H1 (cell line): ENCODE results near the gene BAK1. TPM values are rescaled to one million over a fixed set of nuclear protein-coding genes. Genes with fewer than 3 reads are reported as not detected.

Experiments
- CTCF ChIA-PET: fragments of 300-600 bp; sonication (Branson Sonifier 250); formaldehyde crosslinking; loops from one replicate; lab custom pipeline; 2021; ENCODE audit not compliant: partially characterized antibody; lab: Charles Lee
- POLR2A ChIA-PET: fragments of 300-600 bp; sonication (Branson Sonifier 250); formaldehyde crosslinking; loops from one replicate; lab custom pipeline; 2021; ENCODE audit warnings: inconsistent platforms; ENCODE audit not compliant: partially characterized antibody; lab: Charles Lee
- DNase-seq, 2 experiments: peaks; one replicate each; pipeline versions ENCODE4 v3.0.0 to v3.0.0-alpha.2; 2010 to 2022; ENCODE audit warnings: low spot score in 2 of 2, low read depth in 1 of 2, mixed read lengths in 1 of 2
- FAIRE-seq: peaks from 2 replicates; lab custom pipeline; 2011; peaks lifted over from hg19 to GRCh38; lab: Jason Lieb, UNC
- H2AFZ ChIP-seq: 2 replicates; pipeline ENCODE4 v1.8.1; 2012; ENCODE audit warnings: low read length, inconsistent platforms
- H2AK5ac ChIP-seq: 2 replicates; pipeline ENCODE4 v1.6.1; 2013; ENCODE audit warnings: low read depth, low read length
- H2BK120ac ChIP-seq: replicated peaks from 2 replicates; pipeline ENCODE3; 2013; ENCODE audit warnings: low read depth, low read length, inconsistent platforms
- H2BK12ac ChIP-seq: 2 replicates; pipeline ENCODE4 v1.6.1; 2013; ENCODE audit warnings: low read depth, low read length
- H2BK15ac ChIP-seq: 2 replicates; pipeline ENCODE4 v1.6.1; 2013; ENCODE audit warnings: low read length
- H2BK20ac ChIP-seq: 2 replicates; pipeline ENCODE4 v1.6.1; 2013; ENCODE audit warnings: low read length
- H2BK5ac ChIP-seq: 2 replicates; pipeline ENCODE4 v1.6.1; 2013; ENCODE audit warnings: low read depth, low read length
- H3K14ac ChIP-seq: 2 replicates; pipeline ENCODE4 v1.6.1; 2013; ENCODE audit warnings: inconsistent platforms; ENCODE audit not compliant: insufficient read length
- H3K18ac ChIP-seq: 2 replicates; pipeline ENCODE4 v1.6.1; 2013; ENCODE audit warnings: low read length; ENCODE audit errors: extremely low read depth
- H3K23ac ChIP-seq: 2 replicates; pipeline ENCODE4 v1.6.1; 2013; ENCODE audit warnings: inconsistent platforms; ENCODE audit not compliant: insufficient read length
- H3K23me2 ChIP-seq: 2 replicates; pipeline ENCODE4 v1.6.1; 2013; ENCODE audit warnings: low read depth, low read length
- H3K27ac ChIP-seq: 2 replicates; pipeline ENCODE4 v1.6.1; 2011; ENCODE audit warnings: low read depth, low read length, inconsistent platforms
- H3K27me3 ChIP-seq, 4 experiments: replicated peaks in 1 of 4; 1 replicate in 1 of 4; 2 replicates in 3 of 4; pipeline versions ENCODE4 v1.6.1 to v1.8.1; 2011 to 2013; ENCODE audit warnings: low read length in 3 of 4, mild to moderate bottlenecking in 3 of 4, inconsistent platforms in 2 of 4, mixed read lengths in 2 of 4, moderate library complexity in 1 of 4; ENCODE audit not compliant: control insufficient read depth in 3 of 4, insufficient read depth in 3 of 4; ENCODE audit errors: extremely low read depth in 1 of 4
- H3K36me3 ChIP-seq, 4 experiments: 2 replicates each; pipeline versions ENCODE4 v1.6.1 to v1.8.1; 2011 to 2013; ENCODE audit warnings: mild to moderate bottlenecking in 4 of 4, low read length in 3 of 4, moderate library complexity in 2 of 4, control low read depth in 1 of 4, inconsistent platforms in 1 of 4; ENCODE audit not compliant: insufficient read depth in 4 of 4, control insufficient read depth in 2 of 4
- H3K4ac ChIP-seq: replicated peaks from 2 replicates; pipeline ENCODE3; 2013; ENCODE audit warnings: low read length, low read depth, mixed read lengths, inconsistent platforms; ENCODE audit not compliant: insufficient read length
- H3K4me1 ChIP-seq, 4 experiments: replicated peaks in 1 of 4; 1 replicate in 1 of 4; 2 replicates in 3 of 4; pipeline versions ENCODE4 v1.6.1 to v1.8.1; 2011 to 2013; ENCODE audit warnings: low read length in 3 of 4, inconsistent platforms in 2 of 4, mixed read lengths in 1 of 4; ENCODE audit not compliant: insufficient read depth in 4 of 4, control insufficient read depth in 3 of 4
- H3K4me2 ChIP-seq, 2 experiments: 2 replicates each; pipeline versions ENCODE4 v1.6.1 to v1.8.1; 2011 to 2013; ENCODE audit warnings: low read depth in 2 of 2, low read length in 2 of 2, control low read depth in 1 of 2, inconsistent platforms in 1 of 2, mild to moderate bottlenecking in 1 of 2; ENCODE audit not compliant: insufficient read depth in 1 of 2
- H3K4me3 ChIP-seq, 4 experiments: fragments of 200-600, 300-600 bp in 1 of 4; sonication (generic), shearing (Covaris generic), sonication (Bioruptor Twin) in 1 of 4; 2 replicates each; pipeline versions ENCODE4 v1.5.1 to v1.8.1; 2011 to 2016; ENCODE audit warnings: low read length in 4 of 4, low read depth in 3 of 4, control low read depth in 2 of 4, inconsistent platforms in 2 of 4, mild to moderate bottlenecking in 2 of 4, mixed read lengths in 1 of 4, moderate library complexity in 1 of 4; ENCODE audit not compliant: insufficient read depth in 2 of 4; ENCODE audit errors: extremely low read depth in 1 of 4
- H3K56ac ChIP-seq: replicated peaks from 2 replicates; pipeline ENCODE3; 2013; ENCODE audit warnings: low read depth, mild to moderate bottlenecking, mixed read lengths, low read length, inconsistent platforms; ENCODE audit not compliant: insufficient read length
- H3K79me1 ChIP-seq: 2 replicates; pipeline ENCODE4 v1.6.1; 2013; ENCODE audit warnings: low read depth, low read length, control low read depth
- H3K79me2 ChIP-seq, 2 experiments: 2 replicates each; pipeline versions ENCODE4 v1.6.1 to v1.8.1; 2012 to 2013; ENCODE audit warnings: low read length in 2 of 2, mild to moderate bottlenecking in 2 of 2, inconsistent platforms in 1 of 2; ENCODE audit not compliant: insufficient read depth in 2 of 2, control insufficient read depth in 1 of 2
- H3K9ac ChIP-seq, 4 experiments: replicated peaks in 1 of 4; 1 replicate in 1 of 4; 2 replicates in 3 of 4; pipeline versions ENCODE4 v1.6.1 to v1.8.1; 2011 to 2013; ENCODE audit warnings: low read depth in 3 of 4, low read length in 3 of 4, control low read depth in 2 of 4, mild to moderate bottlenecking in 2 of 4, moderate library complexity in 2 of 4, inconsistent platforms in 1 of 4; ENCODE audit errors: extremely low read depth in 1 of 4
- H3K9me3 ChIP-seq, 2 experiments: 2 replicates each; pipeline versions ENCODE4 v1.6.1 to v1.8.1; 2012 to 2013; ENCODE audit warnings: mild to moderate bottlenecking in 2 of 2, moderate library complexity in 2 of 2, control low read depth in 1 of 2, inconsistent platforms in 1 of 2, low read depth in 1 of 2, low read length in 1 of 2, mixed read lengths in 1 of 2; ENCODE audit not compliant: insufficient read depth in 2 of 2
- H4K20me1 ChIP-seq, 2 experiments: replicated peaks in 1 of 2; 2 replicates each; pipeline versions ENCODE3 to v1.8.1; 2011 to 2013; ENCODE audit warnings: inconsistent platforms in 2 of 2, low read length in 2 of 2, mild to moderate bottlenecking in 1 of 2; ENCODE audit not compliant: insufficient read depth in 2 of 2, control insufficient read depth in 1 of 2
- H4K5ac ChIP-seq: 2 replicates; pipeline ENCODE4 v1.6.1; 2013; ENCODE audit warnings: low read length, low read depth, mixed read lengths, inconsistent platforms; ENCODE audit not compliant: insufficient read length
- H4K8ac ChIP-seq: 2 replicates; pipeline ENCODE4 v1.8.0; 2013; ENCODE audit warnings: mild to moderate bottlenecking, moderate library complexity, low read length, inconsistent platforms; ENCODE audit not compliant: insufficient read depth; ENCODE audit errors: extremely low read depth
- H4K91ac ChIP-seq: replicated peaks from 2 replicates; pipeline ENCODE3; 2013; ENCODE audit warnings: low read length, mixed read lengths, inconsistent platforms; ENCODE audit not compliant: insufficient read length
- ATF2 ChIP-seq: IDR thresholded peaks from 2 replicates; pipeline ENCODE4 v1.6.1; 2012; ENCODE audit warnings: low read length, inconsistent platforms
- EGR1 ChIP-seq: IDR thresholded peaks from 2 replicates; pipeline ENCODE4 v1.6.1; 2011; ENCODE audit warnings: low read depth, low read length, borderline replicate concordance
- GABPA ChIP-seq: IDR thresholded peaks from 2 replicates; pipeline ENCODE4 v1.6.1; 2011; ENCODE audit warnings: mild to moderate bottlenecking, low read length, moderate library complexity, borderline replicate concordance; ENCODE audit not compliant: insufficient read depth
- KDM5A ChIP-seq: fragments of 200-600 bp; IDR thresholded peaks from 2 replicates; pipeline ENCODE4 v1.7.1; 2012; ENCODE audit warnings: mild to moderate bottlenecking, low read length, inconsistent platforms, mixed read lengths
- MAX ChIP-seq: IDR thresholded peaks from 2 replicates; pipeline ENCODE4 v1.6.1; 2012; ENCODE audit warnings: inconsistent platforms
- RXRA ChIP-seq: IDR thresholded peaks from 2 replicates; pipeline ENCODE4 v1.6.1; 2011; ENCODE audit warnings: low read depth, mild to moderate bottlenecking, low read length, moderate library complexity; ENCODE audit not compliant: insufficient read depth
- SIN3A ChIP-seq, 2 experiments: IDR thresholded peaks in 1 of 2; conservative IDR thresholded peaks in 1 of 2; 2 replicates each; pipeline ENCODE4 v1.6.1; 2011 to 2012; ENCODE audit warnings: low read length in 2 of 2, improper control_type of control experiment in 1 of 2, low read depth in 1 of 2, mild to moderate bottlenecking in 1 of 2
- TAF1 ChIP-seq: IDR thresholded peaks from 2 replicates; pipeline ENCODE4 v1.6.1; 2011; ENCODE audit warnings: mild to moderate bottlenecking, low read depth, low read length
- TBP ChIP-seq: IDR thresholded peaks from 2 replicates; pipeline ENCODE4 v1.6.1; 2011; ENCODE audit warnings: low read depth, low read length, improper control_type of control experiment
- WGBS, 2 experiments: shearing (Covaris generic) in 1 of 2; methylation state at CpG; one replicate each; pipeline versions ENCODE4 v1.1.6 to v1.1.7; 2013 to 2015; ENCODE audit warnings: low lambda C conversion rate in 2 of 2, mixed read lengths in 2 of 2, inconsistent platforms in 1 of 2, low coverage in 1 of 2, missing lambda C conversion rate in 1 of 2; ENCODE audit not compliant: insufficient replicate concordance in 2 of 2, insufficient coverage in 1 of 2, insufficient read length in 1 of 2; ENCODE audit errors: extremely low coverage in 1 of 2, missing lambda C conversion rate in 1 of 2; 5-methylcytosine and 5-hydroxymethylcytosine counted together
- polyA plus RNA-seq, 7 experiments: library from polyadenylated mRNA; depleted of rRNA in 3 of 7; stranded (reverse) in 5 of 7; unstranded in 2 of 7; fragments of >200 nt in 5 of 7; fragments of 200-250 nt in 2 of 7; gene quantifications; 1 replicate in 5 of 7; 2 replicates in 1 of 7; 4 replicates in 1 of 7; pipeline versions ENCODE4 v1.2.1 to v1.2.3, GENCODE V29; 2011 to 2013; ENCODE audit warnings: missing spikeins in 2 of 7, mixed read lengths in 2 of 7
- total RNA-seq: library from RNA; stranded (reverse); fragmentation: NEBNext Ultra II Directional; extraction: Animal tissue kit (Norgen Biotek cat#: 25700); gene quantifications from 2 replicates; pipeline ENCODE4 v1.2.1, GENCODE V29; 2021

Gene BAK1
- total and polyA plus RNA-seq, 2 of the 8 experiments (the other 6 are each of a cell fraction or from before 2014, with no cell fraction given), result 43.3 to 43.4 TPM

GRCh38 chr6:33595001-33595846, 15.1 kb upstream of the BAK1 start:
- DNase-seq (no peak), FAIRE-seq (no peak)
- no peaks in the 10 kb centered on the region for H4K20me1 ChIP-seq
- CTCF ChIA-PET, result interaction anchor here (0.6 to 9.3 kb wide), 14 partner anchors 9 to 475 kb away, joined by 3 to 57 read pairs (median 3); no protein-coding TSS in a partner anchor
- H4K91ac ChIP-seq, result no peak overlapping the region
- no peaks in the 10 kb centered on the region for H3K36me3 ChIP-seq
- no peak overlapping the region for H4K8ac ChIP-seq
- no peak overlapping the region for H2AK5ac ChIP-seq
- H3K4ac ChIP-seq, result no peak overlapping the region
- no peak overlapping the region for H4K5ac ChIP-seq
- no peaks in the 10 kb centered on the region for H3K9me3 ChIP-seq
- no peak overlapping the region for H2BK20ac ChIP-seq
- 89% methylated on average over 15 of the region's 18 CpGs; no CpG with 5 or more reads in 1 of the 2 experiments for WGBS, 2 experiments
- H3K23me2 ChIP-seq, result no peaks in the 10 kb centered on the region; the same call in 1 of the 2 replicates
- POLR2A ChIA-PET, result interaction anchor here (0.8 to 0.9 kb wide), 2 partner anchors 110 to 151 kb away, joined by 3 read pairs; no protein-coding TSS in a partner anchor
- H3K9ac ChIP-seq, result no peak overlapping the region
- H3K4me3 ChIP-seq, result no peak overlapping the region
- 0 out of 2 replicates have a peak overlapping the region, but pooled peaks have one; percentile 50 for H2BK15ac ChIP-seq
- no peak overlapping the region for H3K4me2 ChIP-seq
- H3K27me3 ChIP-seq, result no peaks in the 10 kb centered on the region
- H2AFZ ChIP-seq, result no peak overlapping the region
- H2BK120ac ChIP-seq, result no peak overlapping the region
- 0 out of 2 replicates have a peak overlapping the region, but pooled peaks have one; percentile 4 for H2BK12ac ChIP-seq
- H3K79me1 ChIP-seq, result no peaks in the 10 kb centered on the region
- no peaks in the 10 kb centered on the region for H3K79me2 ChIP-seq
- H3K56ac ChIP-seq, result no peak overlapping the region
- no peak overlapping the region for H3K14ac ChIP-seq
- H3K18ac ChIP-seq, result peak overlapping the region; percentile 3; the same call in 1 of the 2 replicates
- H2BK5ac ChIP-seq, result no peak overlapping the region
- H3K27ac ChIP-seq, result no peak overlapping the region
- H3K4me1 ChIP-seq, result peaks cover 0 to 29% (median 10%) of the 10 kb centered on the region in 4 experiments; a peak in 6 of 7 replicates
- H3K23ac ChIP-seq, result no peak overlapping the region
- TF ChIP-seq TAF1 (no peak), GABPA (no peak), KDM5A (no peak), EGR1 (no peak), SIN3A (conservative IDR thresholded peaks at IDR 0.05 in 1 of 2, IDR thresholded peaks at IDR 0.05 in 1 of 2; ENCODE audit: low read depth in 1 of 2, low read length in 2 of 2) (no peak), ATF2 (no peak), RXRA (no peak), TBP (no peak), MAX (no peak)
